ENCODE data around the gene WWOX.

DNA sequence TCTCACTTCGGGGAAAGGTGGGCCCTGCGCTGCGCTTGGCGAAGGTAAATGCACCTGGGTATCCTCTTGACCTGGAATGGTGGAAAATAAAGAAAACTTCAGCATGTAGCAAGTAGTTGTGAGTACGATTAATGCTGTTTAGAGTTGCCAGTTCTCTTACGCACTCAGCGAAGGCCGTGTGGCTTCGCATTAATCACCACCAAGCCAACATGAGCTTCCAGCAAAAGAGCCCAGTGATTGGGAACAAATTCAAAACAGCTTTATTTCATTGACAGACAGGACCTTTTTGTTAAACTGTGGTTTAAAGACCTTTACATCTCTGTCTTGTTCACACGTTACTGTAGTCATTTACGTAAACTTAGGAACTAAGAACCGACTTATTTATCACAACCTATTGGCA lies 969.7 kb downstream of the WWOX start:
- no peak for TF ChIP-seq EP300 (IDR thresholded peaks at IDR 0.05)
- no peak for TF ChIP-seq POLR2A (IDR thresholded peaks at IDR 0.05)
- TF ChIP-seq, protein P1, sequence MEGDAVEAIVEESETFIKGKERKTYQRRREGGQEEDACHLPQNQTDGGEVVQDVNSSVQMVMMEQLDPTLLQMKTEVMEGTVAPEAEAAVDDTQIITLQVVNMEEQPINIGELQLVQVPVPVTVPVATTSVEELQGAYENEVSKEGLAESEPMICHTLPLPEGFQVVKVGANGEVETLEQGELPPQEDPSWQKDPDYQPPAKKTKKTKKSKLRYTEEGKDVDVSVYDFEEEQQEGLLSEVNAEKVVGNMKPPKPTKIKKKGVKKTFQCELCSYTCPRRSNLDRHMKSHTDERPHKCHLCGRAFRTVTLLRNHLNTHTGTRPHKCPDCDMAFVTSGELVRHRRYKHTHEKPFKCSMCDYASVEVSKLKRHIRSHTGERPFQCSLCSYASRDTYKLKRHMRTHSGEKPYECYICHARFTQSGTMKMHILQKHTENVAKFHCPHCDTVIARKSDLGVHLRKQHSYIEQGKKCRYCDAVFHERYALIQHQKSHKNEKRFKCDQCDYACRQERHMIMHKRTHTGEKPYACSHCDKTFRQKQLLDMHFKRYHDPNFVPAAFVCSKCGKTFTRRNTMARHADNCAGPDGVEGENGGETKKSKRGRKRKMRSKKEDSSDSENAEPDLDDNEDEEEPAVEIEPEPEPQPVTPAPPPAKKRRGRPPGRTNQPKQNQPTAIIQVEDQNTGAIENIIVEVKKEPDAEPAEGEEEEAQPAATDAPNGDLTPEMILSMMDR (IDR thresholded peaks at IDR 0.05): no peak
